Astrocyte of the spinal cord (primary cell): ENCODE results near the gene GPR141.

Experiments
- DNase-seq: peaks from one replicate; pipeline ENCODE4 v3.0.0; 2011; ENCODE audit warnings: low read depth, low spot score
- H3K4me3 ChIP-seq: 2 replicates; pipeline ENCODE4 v1.5.1; 2011; ENCODE audit warnings: low read depth, mild to moderate bottlenecking, low read length, moderate library complexity
- CTCF ChIP-seq: IDR thresholded peaks from 2 replicates; pipeline ENCODE4 v1.5.1; 2012; ENCODE audit warnings: low read depth, mild to moderate bottlenecking, low read length, inconsistent platforms
- in situ Hi-C: cut with HindIII; loops from 2 replicates; pipeline ENCODE4 v1.10.0; 2017; ENCODE audit warnings: low sequenced_read_pairs

GPR141 gene

DNA sequence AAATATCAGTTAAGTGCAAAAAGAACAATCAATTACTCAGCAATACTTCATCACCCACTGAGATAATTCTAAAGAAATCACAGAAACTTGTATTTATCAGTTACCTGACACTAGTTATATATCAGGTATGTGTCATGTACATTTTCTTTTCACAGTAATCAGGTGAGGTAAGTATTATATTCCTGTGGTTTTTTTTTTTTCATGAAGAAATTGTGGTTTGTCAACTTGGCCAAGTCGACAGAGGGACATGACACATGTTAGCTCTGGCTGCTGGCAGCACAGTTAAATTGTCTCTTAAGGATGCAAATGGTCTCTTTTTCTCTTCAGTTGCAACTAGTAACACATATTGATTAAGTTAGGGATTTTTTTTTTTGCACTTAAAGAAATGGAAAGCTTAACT lies 13.7 kb upstream of the GPR141 start:
- no peak for TF ChIP-seq CTCF
- in situ Hi-C loops = no loop called here

GRCh38 chr7:37670436-37670835 lies 13.1 kb upstream of the GPR141 start:
- H3K4me3 ChIP-seq = no peak overlapping the region
- no peak for DNase-seq
- no peak for TF ChIP-seq CTCF
- in situ Hi-C loops = no loop called here

More for the DNA sequence above, 13.7 kb upstream of the GPR141 start:
- no peak for DNase-seq
- H3K4me3 ChIP-seq = no peak overlapping the region

GRCh38 chr7:37671876-37672275 lies 11.7 kb upstream of the GPR141 start:
- DNase-seq = no peak
- in situ Hi-C loops = no loop called here
- TF ChIP-seq CTCF = no peak

DNA sequence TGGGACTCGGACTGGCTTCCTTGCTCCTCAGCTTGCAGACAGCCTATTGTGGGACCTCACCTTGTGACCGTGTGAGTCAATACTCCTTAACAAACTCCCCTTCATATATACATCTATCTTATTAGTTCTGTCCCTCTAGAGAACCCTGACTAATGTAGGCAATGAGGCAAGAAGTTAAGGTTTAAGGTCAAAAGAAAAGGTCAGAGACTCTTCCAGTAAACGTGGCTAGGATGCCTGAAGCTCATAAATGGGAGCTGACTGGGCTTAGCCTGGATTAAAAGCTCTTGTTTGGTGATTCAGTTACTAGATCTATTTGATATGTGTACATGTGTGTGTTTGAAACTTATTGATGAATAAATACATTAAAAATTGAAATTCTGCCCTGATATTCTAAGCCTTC lies 10.6 kb upstream of the GPR141 start:
- no peak for DNase-seq
- no peak overlapping the region for H3K4me3 ChIP-seq
- in situ Hi-C loops = no loop called here
- TF ChIP-seq CTCF = no peak

More at GRCh38 chr7:37671876-37672275, 11.7 kb upstream of the GPR141 start:
- no peak overlapping the region for H3K4me3 ChIP-seq

DNA sequence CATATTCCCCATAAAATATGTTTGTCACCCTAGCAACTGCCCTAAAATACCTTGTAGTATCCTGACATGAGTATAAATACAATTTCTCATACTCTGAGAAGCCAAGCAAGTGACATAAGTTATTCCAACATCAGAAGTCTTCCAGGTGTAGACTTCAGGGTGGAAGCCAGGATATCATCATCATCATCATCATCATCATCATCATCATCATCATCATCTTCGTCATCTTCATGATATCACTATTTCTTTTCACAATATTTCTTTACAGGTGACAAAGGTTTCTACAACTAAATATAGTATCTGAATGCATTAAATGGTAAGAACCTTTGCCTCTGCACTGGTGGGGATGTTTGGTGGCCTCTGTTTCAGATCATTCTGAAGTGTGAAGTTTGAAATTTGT lies 10.0 kb upstream of the GPR141 start:
- DNase-seq = no peak
- no peak overlapping the region for H3K4me3 ChIP-seq
- TF ChIP-seq CTCF = no peak
- in situ Hi-C loops = no loop called here

GRCh38 chr7:37674531-37674930 lies 9.0 kb upstream of the GPR141 start:
- TF ChIP-seq CTCF = no peak
- no peak for DNase-seq
- in situ Hi-C loops = no loop called here
- no peak overlapping the region for H3K4me3 ChIP-seq

DNA sequence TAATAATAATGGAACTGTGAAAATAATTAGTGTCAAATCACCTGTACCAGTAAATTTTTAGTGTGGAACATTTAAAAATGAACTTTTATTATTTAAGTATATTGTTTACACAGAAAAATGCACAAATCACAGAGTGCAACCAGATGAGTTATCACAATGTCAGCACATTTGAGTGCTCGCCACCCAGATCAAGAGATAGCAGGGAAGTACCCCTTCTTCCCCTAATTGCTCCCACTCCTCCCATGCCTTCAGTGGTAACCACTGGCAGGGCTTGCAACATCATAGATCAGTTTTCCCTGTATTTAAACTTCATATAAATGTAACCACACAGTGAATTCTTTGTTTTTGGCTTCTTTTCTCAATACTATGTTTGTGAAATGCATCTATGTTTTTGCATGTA lies 7.8 kb upstream of the GPR141 start:
- TF ChIP-seq CTCF = no peak
- in situ Hi-C loops = no loop called here
- H3K4me3 ChIP-seq = no peak overlapping the region
- DNase-seq = no peak
